Hepatocyte (in vitro differentiated cells): ENCODE data around the gene MGAT5. TPM values are rescaled to one million over a fixed set of nuclear protein-coding genes. Genes with fewer than 3 reads are reported as not detected.

Source experiments
- DNase-seq: peaks from one replicate; pipeline ENCODE4 v3.0.0-alpha.2; 2016; ENCODE audit warnings: low spot score
- H2AFZ ChIP-seq: fragments of 200-600 bp; sonication (generic); 2 replicates; pipeline ENCODE4 v1.6.0; 2016; ENCODE audit warnings: antibody characterized with exemption, mild to moderate bottlenecking
- H3K27ac ChIP-seq: fragments of 200-600 bp; sonication (generic); 2 replicates; pipeline ENCODE4 v1.5.1; 2016; ENCODE audit warnings: mild to moderate bottlenecking
- H3K27me3 ChIP-seq: fragments of 200-600 bp; sonication (generic); 2 replicates; pipeline ENCODE4 v1.6.1; 2016
- H3K36me3 ChIP-seq: fragments of 200-600 bp; sonication (generic); replicated peaks from 2 replicates; pipeline ENCODE4 v1.5.1; 2016; ENCODE audit warnings: low read depth; ENCODE audit not compliant: insufficient read depth
- H3K4me1 ChIP-seq: fragments of 200-600 bp; sonication (generic); 2 replicates; pipeline ENCODE4 v1.5.1; 2016; ENCODE audit warnings: mild to moderate bottlenecking, moderate library complexity; ENCODE audit not compliant: insufficient read depth
- H3K4me2 ChIP-seq: fragments of 200-600 bp; sonication (generic); 2 replicates; pipeline ENCODE4 v1.6.0; 2016
- H3K4me3 ChIP-seq: fragments of 200-600 bp; sonication (generic); 2 replicates; pipeline ENCODE4 v1.5.1; 2016; ENCODE audit warnings: mild to moderate bottlenecking
- H3K79me2 ChIP-seq: fragments of 200-600 bp; sonication (generic); 2 replicates; pipeline ENCODE4 v1.6.0; 2017; ENCODE audit warnings: mild to moderate bottlenecking
- H3K9me2 ChIP-seq: fragments of 200-600 bp; sonication (generic); replicated peaks from 2 replicates; pipeline ENCODE4 v1.6.0; 2017; ENCODE audit warnings: mild to moderate bottlenecking; ENCODE audit not compliant: insufficient read depth
- H3K9me3 ChIP-seq: fragments of 200-600 bp; sonication (generic); 2 replicates; pipeline ENCODE4 v1.5.1; 2016; ENCODE audit warnings: low read depth, mild to moderate bottlenecking
- H4K20me1 ChIP-seq: fragments of 200-600 bp; sonication (generic); 2 replicates; pipeline ENCODE4 v1.6.0; 2016; ENCODE audit warnings: mild to moderate bottlenecking; ENCODE audit not compliant: insufficient read depth, poor library complexity, severe bottlenecking
- EZH2 ChIP-seq: fragments of 200-600 bp; sonication (generic); IDR thresholded peaks from 2 replicates; pipeline ENCODE4 v1.6.1; 2016; ENCODE audit warnings: antibody characterized with exemption, mild to moderate bottlenecking, borderline replicate concordance
- EZH2phosphoT487 ChIP-seq: fragments of 200-600 bp; sonication (generic); IDR thresholded peaks from one replicate; pipeline ENCODE4 v1.6.1; 2018; ENCODE audit warnings: antibody characterized with exemption, mild to moderate bottlenecking, low read depth, moderate library complexity; ENCODE audit not compliant: unreplicated experiment, severe bottlenecking
- WGBS: methylation state at CpG from one replicate; pipeline ENCODE4 v1.1.6; 2016; ENCODE audit warnings: low lambda C conversion rate; ENCODE audit errors: missing lambda C conversion rate; 5-methylcytosine and 5-hydroxymethylcytosine counted together
- polyA plus RNA-seq: library from polyadenylated mRNA; unstranded; fragments of >200 nt; fragmentation: Nextera tagmentation; extraction: Ambion mirVana; gene quantifications from 2 replicates; pipeline ENCODE4 v1.2.1, GENCODE V29; 2016
- total RNA-seq: library from RNA; depleted of rRNA; stranded (reverse); fragments of >200 nt; gene quantifications from 2 replicates; pipeline ENCODE4 v1.2.3, GENCODE V29; 2014
- TF ChIP-seq, protein P1 (sequence below): fragments of 200-600 bp; sonication (generic); IDR thresholded peaks from 2 replicates; pipeline ENCODE4 v1.5.1; 2016; ENCODE audit warnings: antibody characterized with exemption, mild to moderate bottlenecking; ENCODE audit not compliant: poor library complexity

Gene MGAT5
- total and polyA plus RNA-seq, 2 experiments from 2014 or later: 9.1 to 30.2 TPM

DNA sequence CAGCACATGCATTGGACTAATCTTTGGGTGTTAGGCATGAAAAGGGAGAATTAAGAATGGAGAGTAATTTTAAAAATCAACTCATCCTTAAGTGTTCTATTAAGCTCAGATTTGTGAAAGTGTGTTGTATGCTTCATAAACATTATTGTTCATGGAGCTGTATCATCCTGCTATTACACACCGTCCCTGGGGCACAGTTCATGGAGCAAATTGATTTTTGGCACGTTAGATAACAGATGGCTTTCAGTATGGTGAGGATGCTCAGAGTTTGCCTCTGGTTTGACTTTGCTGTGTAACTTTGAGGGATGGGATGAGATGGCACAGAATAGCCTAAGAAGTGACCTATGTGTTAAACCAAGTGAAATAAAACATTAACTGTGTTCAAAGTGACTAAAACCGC lies 97.1 kb downstream of the MGAT5 start:
- WGBS: 62% methylated on average over 3 of the region's 3 CpGs
- H3K4me3 ChIP-seq: no peak overlapping the region
- no peaks in the 10 kb centered on the region for H4K20me1 ChIP-seq
- no peak overlapping the region for H3K27ac ChIP-seq
- no peak overlapping the region for H2AFZ ChIP-seq
- H3K4me2 ChIP-seq: no peak overlapping the region
- H3K79me2 ChIP-seq: no peaks in the 10 kb centered on the region
- H3K4me1 ChIP-seq: no peaks in the 10 kb centered on the region
- no peaks in the 10 kb centered on the region for H3K9me3 ChIP-seq
- no peaks in the 10 kb centered on the region for H3K27me3 ChIP-seq
- H3K36me3 ChIP-seq: no peaks in the 10 kb centered on the region
- no peaks in the 10 kb centered on the region for H3K9me2 ChIP-seq
- no peak for DNase-seq
- TF ChIP-seq, protein P1, sequence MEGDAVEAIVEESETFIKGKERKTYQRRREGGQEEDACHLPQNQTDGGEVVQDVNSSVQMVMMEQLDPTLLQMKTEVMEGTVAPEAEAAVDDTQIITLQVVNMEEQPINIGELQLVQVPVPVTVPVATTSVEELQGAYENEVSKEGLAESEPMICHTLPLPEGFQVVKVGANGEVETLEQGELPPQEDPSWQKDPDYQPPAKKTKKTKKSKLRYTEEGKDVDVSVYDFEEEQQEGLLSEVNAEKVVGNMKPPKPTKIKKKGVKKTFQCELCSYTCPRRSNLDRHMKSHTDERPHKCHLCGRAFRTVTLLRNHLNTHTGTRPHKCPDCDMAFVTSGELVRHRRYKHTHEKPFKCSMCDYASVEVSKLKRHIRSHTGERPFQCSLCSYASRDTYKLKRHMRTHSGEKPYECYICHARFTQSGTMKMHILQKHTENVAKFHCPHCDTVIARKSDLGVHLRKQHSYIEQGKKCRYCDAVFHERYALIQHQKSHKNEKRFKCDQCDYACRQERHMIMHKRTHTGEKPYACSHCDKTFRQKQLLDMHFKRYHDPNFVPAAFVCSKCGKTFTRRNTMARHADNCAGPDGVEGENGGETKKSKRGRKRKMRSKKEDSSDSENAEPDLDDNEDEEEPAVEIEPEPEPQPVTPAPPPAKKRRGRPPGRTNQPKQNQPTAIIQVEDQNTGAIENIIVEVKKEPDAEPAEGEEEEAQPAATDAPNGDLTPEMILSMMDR: no peak
- no peak for TF ChIP-seq EZH2
- TF ChIP-seq EZH2phosphoT487: no peak

- H3K79me2 ChIP-seq: no peaks in the 10 kb centered on the region
These were observed 98.0 kb downstream of the MGAT5 start for GRCh38 chr2:134351899-134352298.

GRCh38 chr2:134352844-134353243 lies 99.0 kb downstream of the MGAT5 start:
- WGBS: 96% methylated on average over 3 of the region's 3 CpGs
- H3K4me2 ChIP-seq: no peak overlapping the region
- no peaks in the 10 kb centered on the region for H3K79me2 ChIP-seq
- H4K20me1 ChIP-seq: no peaks in the 10 kb centered on the region
- no peaks in the 10 kb centered on the region for H3K9me2 ChIP-seq
- H3K36me3 ChIP-seq: no peaks in the 10 kb centered on the region
- no peaks in the 10 kb centered on the region for H3K4me1 ChIP-seq
- no peak overlapping the region for H3K4me3 ChIP-seq
- H3K27ac ChIP-seq: no peak overlapping the region
- no peak for DNase-seq
- no peaks in the 10 kb centered on the region for H3K27me3 ChIP-seq
- no peak overlapping the region for H2AFZ ChIP-seq
- TF ChIP-seq EZH2: no peak
- TF ChIP-seq, protein P1: no peak
- TF ChIP-seq EZH2phosphoT487: no peak
- H3K9me3 ChIP-seq: no peaks in the 10 kb centered on the region

More at GRCh38 chr2:134351899-134352298, 98.0 kb downstream of the MGAT5 start:
- Histone ChIP-seq H3K27me3 (no peaks in the 10 kb centered on the region), H3K4me1 (no peaks in the 10 kb centered on the region), H3K9me3 (no peaks in the 10 kb centered on the region), H2AFZ (no peak overlapping the region), H3K27ac (no peak overlapping the region), H3K9me2 (no peaks in the 10 kb centered on the region), H4K20me1 (no peaks in the 10 kb centered on the region), H3K4me2 (no peak overlapping the region), H3K4me3 (no peak overlapping the region), H3K36me3 (no peaks in the 10 kb centered on the region)
- 96% methylated on average over 2 of the region's 2 CpGs for WGBS
- no peak for DNase-seq
- TF ChIP-seq EZH2 (no peak), EZH2phosphoT487 (no peak)
- TF ChIP-seq, protein P1: no peak

GRCh38 chr2:134354611-134355010 lies 100.7 kb downstream of the MGAT5 start:
- Histone ChIP-seq H3K27ac (no peak overlapping the region), H3K4me1 (peaks cover 11% of the 10 kb centered on the region), H4K20me1 (no peaks in the 10 kb centered on the region), H3K4me2 (no peak overlapping the region), H3K4me3 (no peak overlapping the region), H2AFZ (no peak overlapping the region), H3K9me2 (no peaks in the 10 kb centered on the region), H3K79me2 (no peaks in the 10 kb centered on the region), H3K27me3 (no peaks in the 10 kb centered on the region), H3K9me3 (no peaks in the 10 kb centered on the region), H3K36me3 (no peaks in the 10 kb centered on the region)
- WGBS: 95% methylated on average over 3 of the region's 3 CpGs
- TF ChIP-seq EZH2 (no peak), EZH2phosphoT487 (no peak)
- TF ChIP-seq, protein P1: no peak
- no peak for DNase-seq
